GM18511 (cell line): ENCODE results near the gene PAEP.

ENCODE experiments used
- ATAC-seq: cut with Tn5 transposase; IDR thresholded peaks from one replicate; pipeline ENCODE4 v1.9.1; 2021; ENCODE audit warnings: mild to moderate bottlenecking, moderate library complexity; ENCODE audit not compliant: unreplicated experiment

Gene PAEP

DNA sequence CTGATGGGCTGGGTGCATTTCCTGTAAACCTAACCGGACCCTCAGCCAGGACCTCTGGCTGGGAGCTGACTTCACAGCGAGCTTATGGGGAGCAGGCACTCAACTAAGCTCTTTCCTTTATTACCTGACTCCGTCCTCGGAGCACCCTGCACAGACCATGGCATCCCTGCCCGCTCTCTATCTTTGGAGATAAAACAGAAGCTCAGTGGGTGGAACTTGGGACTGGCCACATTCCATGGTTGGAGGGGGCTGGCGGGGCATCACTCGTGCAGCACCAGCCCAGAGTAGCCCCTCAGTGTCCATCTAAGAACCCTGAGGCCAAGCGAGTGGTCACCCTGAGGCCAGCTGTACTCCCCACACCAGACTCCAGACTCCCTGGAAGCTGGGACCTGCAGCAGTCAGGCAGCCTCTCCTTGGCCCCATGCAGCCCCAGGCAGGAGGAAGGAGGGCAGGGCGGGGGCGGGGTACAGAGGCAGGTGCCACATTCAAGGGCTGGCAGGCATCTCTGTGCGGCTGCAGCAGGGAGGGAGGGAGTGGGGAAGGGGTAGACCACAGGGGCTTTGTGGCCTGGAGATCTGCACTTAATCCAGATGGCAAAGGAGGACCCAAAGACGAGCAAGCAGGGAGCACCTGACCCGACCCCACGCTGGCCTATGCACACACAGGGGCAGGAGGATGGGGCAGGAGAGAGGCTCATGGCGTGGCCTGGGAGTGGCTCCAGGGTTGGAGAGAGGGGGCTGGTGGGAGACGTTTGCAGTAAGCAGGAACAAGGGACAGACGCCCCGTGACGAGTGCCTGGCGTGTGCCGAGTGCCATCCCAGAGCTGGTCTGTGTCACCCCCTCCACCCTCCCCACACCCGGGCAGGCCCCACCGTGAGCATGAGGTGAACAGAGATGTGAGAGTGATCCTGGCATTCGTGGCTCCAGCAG lies 51.7 kb downstream of the PAEP start:
- ATAC-seq, result no peak

DNA sequence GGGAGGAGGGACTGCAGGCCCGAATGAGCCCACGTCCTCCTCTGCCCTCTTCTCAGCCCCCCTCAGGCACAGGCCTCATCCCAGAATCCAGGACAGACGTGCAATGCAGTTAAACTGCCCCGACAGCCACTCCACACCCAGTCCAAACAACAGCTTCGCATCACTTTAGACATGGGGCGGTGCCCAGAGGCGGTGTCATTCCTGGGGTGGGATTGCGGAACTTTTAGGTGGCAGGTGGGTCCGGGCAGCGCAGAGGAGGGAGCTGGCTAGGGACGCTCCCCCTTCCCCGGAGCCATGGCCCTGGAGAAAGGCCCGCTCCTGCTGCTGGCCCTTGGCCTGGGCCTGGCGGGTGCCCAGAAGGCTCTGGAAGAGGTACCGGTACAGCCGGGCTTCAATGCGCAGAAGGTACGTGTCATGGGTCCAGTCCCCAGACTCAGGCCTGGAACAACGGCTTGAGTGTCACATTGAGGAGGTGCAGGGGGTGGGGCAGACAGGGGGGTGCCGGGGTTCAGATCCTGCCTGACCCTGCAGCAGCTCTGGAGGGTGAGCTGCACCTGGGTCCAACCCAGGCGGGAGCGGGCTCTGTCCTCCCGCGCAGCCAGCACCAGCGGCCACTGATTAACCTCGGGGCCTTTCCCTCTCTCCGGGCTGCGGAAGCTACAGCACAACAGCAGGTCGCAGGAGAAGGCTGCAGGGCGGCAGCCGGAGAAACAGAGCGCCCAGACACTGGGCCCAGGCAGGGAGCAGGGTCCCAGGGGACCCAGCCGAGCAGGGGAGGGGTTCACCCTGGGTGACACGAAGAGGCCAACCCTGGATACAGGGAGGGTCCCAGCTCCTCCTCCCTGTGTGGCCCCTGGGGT lies 52.6 kb downstream of the PAEP start:
- no peak for ATAC-seq

DNA sequence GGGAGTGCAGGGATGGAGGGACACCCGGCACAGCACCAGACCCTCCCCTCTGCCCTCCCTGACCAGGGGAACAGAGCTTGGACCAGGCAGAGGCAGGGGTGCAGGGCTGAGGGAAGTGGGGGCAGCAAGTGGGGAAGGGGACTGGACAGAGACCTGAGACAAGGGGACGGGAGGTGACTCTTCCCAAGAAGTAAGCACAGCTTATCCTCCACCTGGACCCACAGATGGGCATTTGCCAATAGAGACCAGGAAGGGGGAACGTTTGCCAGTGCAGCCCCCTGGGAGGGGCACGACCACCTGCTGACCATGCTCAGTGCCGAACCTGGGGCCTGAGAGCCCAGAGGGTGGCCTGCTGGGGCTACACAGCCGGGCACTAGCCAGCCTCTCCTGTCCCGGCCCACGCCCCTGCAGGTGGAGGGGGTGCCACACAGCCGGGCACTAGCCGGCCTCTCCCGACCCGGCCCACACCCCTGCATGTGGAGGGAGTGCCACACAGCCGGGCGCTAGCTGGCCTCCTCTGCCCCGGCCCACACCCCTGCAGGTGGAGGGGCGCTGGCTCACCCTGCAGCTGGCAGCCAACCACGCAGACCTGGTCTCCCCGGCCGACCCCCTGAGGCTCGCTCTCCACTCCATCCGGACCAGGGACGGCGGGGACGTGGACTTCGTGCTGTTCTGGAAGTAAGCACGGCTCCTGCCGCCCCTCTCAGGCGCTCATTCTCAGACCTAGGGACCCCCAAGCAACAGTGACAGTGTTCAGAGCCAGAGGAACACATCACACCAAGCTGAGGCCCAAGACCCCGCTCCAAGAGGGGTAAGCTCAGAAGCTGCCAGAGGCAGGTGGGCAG lies 53.5 kb downstream of the PAEP start:
- no peak for ATAC-seq

DNA sequence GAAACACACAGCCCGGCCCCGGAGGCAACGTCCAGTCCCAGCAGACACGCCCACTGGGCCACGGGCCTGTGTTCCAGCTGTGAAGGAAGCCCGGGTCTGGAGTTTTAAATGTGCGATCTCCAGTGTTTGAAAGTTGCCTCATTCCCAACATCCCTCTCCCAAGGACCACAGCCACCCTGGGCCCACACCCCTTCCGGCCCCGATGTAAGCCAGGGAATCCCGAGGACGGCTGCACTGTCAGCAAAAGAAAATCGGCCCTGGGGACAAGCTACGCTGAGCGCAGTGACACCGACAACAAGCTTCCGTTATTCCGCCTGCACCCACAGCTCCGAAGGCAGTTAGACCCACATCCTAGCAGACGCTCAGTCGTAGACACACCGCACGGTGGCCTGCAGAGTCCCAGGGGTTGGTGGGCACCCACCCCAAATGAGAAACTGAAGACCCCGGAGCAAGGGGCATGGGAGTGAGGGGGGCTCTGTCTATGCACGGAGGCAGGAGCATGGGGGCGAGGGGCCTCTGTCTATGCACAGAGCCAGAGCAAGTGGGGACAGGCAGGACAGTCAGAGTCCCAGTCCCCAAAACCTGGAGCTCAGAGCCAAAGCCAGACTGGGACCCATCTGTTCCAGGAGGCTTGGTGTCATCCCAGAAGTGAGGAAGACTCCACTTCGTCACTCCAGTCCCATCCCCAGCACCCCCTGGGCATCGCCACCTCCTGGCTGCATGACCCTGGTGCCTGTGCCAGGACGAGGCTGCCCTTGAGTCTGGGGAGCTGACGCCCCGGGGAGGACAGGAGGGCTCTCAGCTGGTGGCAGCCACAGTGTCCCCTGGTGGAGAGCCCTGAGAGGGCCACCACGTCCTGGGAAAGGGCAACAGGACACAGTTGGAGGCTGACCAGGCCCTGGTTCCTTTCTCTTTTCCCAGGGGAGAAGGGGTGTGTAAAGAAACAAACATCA lies 54.4 kb downstream of the PAEP start:
- no peak for ATAC-seq
